IMR-90 (cell line): ENCODE measurements around the gene NEK5.

Experiments
- CHD1 ChIP-seq: IDR thresholded peaks from 2 replicates; pipeline ENCODE4 v1.6.1; 2012; ENCODE audit warnings: low read depth, low read length, improper control_type of control experiment
- MXI1 ChIP-seq: IDR thresholded peaks from 2 replicates; pipeline ENCODE4 v1.6.1; 2012; ENCODE audit warnings: low read depth, mild to moderate bottlenecking, low read length, moderate library complexity, borderline replicate concordance
- POLR2A ChIP-seq: IDR thresholded peaks from 2 replicates; pipeline ENCODE4 v1.6.1; 2012; ENCODE audit warnings: mild to moderate bottlenecking, low read depth, low read length
- RAD21 ChIP-seq: IDR thresholded peaks from 2 replicates; pipeline ENCODE4 v1.6.1; 2012; ENCODE audit warnings: low read length, improper control_type of control experiment
- TF ChIP-seq, protein P1 (sequence below): conservative IDR thresholded peaks from 2 replicates; pipeline ENCODE4 v1.5.1; 2012; ENCODE audit warnings: mild to moderate bottlenecking, low read depth, low read length, improper control_type of control experiment

DNA sequence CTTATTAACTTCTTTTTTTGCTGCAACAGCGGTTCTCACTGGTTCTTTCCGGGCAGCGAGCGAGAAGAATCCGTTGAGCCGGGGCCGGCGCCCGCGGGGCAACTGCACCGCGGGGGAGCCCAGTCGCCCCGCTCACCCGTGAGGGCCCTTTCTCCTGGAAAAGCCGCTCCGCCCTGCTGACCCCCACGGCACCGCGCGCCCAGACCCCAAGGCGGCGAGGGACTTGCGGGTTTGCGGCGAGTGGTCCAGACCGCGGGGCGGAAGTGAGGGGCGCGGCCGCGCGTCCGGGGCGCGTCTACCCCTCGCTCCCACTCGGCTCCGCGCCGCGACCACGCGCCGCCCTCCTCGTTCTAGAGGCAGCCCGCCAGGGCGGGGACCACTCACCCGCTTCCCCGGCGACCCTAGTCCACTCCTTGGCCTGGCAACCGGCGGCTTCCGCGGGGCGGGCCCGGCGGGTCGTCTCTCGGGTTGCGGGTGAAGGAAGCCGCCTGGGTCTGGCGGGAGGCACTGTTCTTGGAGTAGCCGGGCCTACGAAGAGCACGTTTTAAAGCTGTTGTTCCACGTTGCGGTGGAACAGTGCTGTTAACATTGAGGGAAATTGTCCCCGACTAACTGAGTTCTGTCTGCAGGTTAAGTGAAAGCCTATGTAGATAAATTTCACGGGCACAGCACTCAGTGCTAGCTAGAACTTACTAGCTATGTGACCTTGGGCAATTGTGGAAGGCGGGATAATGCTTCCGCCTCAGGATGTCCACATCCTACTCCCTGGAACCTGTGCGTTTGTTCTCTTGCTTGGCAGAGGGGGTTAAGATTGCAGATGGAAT, 30.5 kb upstream of the NEK5 start, which contains the start of gene NEK3:
- TF ChIP-seq, protein P1, sequence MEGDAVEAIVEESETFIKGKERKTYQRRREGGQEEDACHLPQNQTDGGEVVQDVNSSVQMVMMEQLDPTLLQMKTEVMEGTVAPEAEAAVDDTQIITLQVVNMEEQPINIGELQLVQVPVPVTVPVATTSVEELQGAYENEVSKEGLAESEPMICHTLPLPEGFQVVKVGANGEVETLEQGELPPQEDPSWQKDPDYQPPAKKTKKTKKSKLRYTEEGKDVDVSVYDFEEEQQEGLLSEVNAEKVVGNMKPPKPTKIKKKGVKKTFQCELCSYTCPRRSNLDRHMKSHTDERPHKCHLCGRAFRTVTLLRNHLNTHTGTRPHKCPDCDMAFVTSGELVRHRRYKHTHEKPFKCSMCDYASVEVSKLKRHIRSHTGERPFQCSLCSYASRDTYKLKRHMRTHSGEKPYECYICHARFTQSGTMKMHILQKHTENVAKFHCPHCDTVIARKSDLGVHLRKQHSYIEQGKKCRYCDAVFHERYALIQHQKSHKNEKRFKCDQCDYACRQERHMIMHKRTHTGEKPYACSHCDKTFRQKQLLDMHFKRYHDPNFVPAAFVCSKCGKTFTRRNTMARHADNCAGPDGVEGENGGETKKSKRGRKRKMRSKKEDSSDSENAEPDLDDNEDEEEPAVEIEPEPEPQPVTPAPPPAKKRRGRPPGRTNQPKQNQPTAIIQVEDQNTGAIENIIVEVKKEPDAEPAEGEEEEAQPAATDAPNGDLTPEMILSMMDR = no peak
- no peak for TF ChIP-seq CHD1
- no peak for TF ChIP-seq MXI1
- TF ChIP-seq POLR2A = no peak
- no peak for TF ChIP-seq RAD21
